HG03135 (cell line): ENCODE data around the gene APPL1.

Source experiments
- ATAC-seq: cut with Tn5 transposase; IDR thresholded peaks from one replicate; pipeline ENCODE4 v1.9.1; 2021; ENCODE audit warnings: mild to moderate bottlenecking, moderate library complexity; ENCODE audit not compliant: unreplicated experiment

Gene APPL1, protein sequence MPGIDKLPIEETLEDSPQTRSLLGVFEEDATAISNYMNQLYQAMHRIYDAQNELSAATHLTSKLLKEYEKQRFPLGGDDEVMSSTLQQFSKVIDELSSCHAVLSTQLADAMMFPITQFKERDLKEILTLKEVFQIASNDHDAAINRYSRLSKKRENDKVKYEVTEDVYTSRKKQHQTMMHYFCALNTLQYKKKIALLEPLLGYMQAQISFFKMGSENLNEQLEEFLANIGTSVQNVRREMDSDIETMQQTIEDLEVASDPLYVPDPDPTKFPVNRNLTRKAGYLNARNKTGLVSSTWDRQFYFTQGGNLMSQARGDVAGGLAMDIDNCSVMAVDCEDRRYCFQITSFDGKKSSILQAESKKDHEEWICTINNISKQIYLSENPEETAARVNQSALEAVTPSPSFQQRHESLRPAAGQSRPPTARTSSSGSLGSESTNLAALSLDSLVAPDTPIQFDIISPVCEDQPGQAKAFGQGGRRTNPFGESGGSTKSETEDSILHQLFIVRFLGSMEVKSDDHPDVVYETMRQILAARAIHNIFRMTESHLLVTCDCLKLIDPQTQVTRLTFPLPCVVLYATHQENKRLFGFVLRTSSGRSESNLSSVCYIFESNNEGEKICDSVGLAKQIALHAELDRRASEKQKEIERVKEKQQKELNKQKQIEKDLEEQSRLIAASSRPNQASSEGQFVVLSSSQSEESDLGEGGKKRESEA

DNA sequence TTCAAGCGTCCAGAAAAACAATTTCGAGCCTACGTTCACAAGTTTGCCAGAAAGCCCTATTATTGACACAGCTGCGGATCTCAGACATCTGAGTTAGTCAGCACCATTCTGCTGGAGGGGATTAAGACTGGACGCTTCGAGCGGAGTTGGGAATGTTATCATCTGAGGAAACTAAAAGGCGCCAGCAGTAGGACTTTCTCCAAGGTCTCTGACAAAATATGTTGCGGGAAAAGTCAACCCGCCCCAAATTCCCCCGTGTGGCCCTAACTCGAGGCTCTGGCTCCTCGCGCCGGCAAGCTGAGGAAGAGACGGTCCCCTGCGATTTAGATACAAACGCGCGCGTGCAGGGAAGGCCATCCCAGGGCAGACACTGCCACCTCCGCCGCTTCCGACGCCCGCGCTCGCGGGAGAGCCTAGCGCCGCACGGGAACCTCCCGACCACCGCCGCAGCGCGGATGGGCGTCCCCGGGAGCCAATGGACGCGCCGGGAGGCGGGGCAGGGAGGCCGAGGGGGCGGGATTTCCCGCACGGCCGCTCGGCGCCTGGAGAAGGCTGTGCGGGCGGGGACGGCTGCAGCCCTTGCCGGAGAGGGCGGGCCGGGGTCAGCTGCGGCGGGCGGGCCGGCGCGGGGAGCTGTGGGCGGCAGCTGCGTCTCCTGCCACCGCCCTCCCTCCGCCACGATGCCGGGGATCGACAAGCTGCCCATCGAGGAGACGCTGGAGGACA, at the start of gene APPL1:
TSS of gene APPL1 (plus strand) at position 526 of the 726 bp plus-strand sequence. CDS start at position 681, 155 bp downstream.
- ATAC-seq, result peak; percentile 93

- ATAC-seq, result no peak
These were observed 47.7 kb upstream of the APPL1 start for GRCh38 chr3:57179580-57180410.

DNA sequence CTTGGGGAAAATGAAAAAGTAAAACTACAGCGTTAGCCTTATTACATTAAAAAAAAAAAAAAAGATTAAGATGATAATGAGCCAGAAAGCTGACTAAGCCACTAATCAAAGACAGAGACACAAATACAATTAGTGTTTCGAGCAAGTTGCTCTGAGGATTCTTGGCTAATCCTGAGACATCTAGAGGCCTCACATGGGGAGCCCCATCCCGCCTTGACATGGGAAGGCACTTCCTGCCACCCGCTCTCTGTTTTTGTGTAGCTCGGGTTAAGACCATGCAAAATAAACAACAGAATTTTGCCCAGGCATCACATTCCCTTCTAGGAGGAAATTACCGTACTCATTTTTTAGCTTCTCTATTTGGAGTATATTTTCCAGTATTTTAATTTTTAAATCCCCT, 43.0 kb upstream of the APPL1 start:
- ATAC-seq, result no peak

GRCh38 chr3:57192028-57192427, 35.5 kb upstream of the APPL1 start:
- no peak for ATAC-seq

DNA sequence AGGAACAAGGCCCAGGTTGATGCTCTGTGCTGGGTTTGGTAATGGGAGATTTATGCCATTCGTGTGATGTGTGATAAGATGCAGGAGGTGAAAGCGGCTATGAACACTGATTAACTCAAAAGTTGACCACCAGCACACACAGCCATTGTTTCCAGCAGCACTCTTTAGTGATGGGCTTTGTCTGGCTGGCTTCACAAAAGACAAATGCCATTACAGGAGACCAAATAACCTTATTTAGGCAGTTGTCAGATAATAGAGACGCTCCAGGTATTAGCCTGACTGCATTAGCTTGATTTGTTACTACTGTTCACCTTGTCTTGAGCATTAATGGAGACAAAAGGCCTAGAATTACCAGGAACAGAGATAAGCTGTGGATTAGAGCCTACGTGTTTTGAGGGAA, 32.9 kb upstream of the APPL1 start:
- ATAC-seq, result no peak

- ATAC-seq, result no peak
These were observed 27.6 kb upstream of the APPL1 start, which contains the start of gene HESX1 for GRCh38 chr3:57199895-57200297. Gene HESX1, minus strand, starts transcription at chr3:57199978. Its CDS starts 60 bp downstream, at chr3:57199918.

DNA sequence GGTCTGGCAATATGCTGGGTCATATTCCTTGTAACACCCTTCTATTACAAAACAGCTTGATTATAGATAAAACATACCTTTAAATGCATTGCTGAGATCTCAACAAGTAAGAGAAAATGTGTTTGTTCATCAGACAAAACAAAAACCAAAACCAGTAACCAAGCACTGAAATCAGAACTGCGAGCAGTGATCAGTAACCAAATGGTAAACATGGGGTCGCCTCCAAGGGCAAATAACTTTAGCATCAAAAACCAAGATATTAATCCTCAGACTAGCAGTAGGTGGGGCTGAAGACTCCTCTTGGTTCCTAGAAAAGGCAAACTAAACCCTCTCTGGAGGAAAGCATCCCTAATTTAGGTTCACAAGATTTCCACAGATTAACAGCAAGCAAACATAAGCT, 21.1 kb upstream of the APPL1 start:
- no peak for ATAC-seq

- ATAC-seq, result no peak
These were observed 5.6 kb upstream of the APPL1 start for GRCh38 chr3:57221883-57222282.

- ATAC-seq, result no peak
These were observed 2.7 kb upstream of the APPL1 start for GRCh38 chr3:57224856-57225255.

DNA sequence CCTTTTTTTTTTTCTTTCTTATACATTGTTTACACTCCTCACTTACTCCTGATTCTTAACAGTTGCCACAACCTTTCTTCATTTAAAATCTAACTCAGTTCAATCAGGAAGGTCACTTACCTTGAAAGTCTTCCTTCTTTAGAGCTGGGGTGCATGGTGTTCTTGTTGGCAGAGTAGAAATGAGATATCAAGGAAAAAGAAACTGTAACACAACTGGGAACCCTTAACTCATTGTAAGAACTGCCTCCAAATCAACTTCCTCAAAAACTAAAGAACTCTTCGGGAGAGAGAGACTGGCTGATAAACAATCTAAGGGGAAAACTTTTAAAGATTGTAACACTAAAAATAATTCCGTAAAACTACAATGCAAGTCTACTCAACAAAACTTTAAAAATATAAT, 1.4 kb upstream of the APPL1 start:
- no peak for ATAC-seq

DNA sequence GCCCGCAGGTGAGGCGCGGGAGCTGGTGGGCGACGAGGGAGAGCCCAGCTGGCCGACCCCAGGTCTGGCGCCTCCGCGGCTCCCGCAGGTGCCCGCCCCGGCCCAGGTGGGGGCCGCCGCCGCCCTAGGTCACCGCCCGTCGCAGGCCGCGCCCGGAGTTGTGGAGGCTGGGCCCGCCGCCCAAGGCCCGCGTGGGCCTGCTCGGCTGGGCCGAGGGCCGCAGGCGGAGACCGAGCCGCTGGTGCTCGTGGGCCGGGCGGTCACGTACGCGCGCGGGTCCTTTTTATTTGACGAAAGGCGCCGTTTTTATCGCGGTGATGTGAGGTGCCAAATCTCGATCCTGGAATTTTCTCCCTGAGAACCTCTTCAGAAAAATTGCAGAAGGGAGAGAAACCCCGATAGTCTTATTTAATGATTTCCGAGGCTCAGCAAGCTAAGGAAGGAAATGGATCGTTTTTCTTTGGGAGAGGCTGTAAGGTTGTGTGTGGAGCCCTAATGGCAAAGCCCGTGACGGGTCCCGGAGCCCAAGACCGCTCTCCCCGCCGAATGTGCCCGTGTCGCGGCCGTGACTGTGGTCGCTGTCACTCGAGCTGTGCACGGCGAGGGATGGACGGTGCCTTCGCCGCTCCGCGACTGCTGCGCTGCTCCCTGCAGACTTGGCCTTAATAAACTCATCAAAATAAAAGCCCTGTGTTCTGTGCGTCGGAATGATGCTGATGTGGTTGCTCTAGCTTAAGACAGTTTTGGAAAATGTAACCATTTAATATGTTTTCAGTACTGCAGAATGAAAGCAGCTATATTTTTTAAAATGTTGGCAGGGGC, 612 bp downstream of the APPL1 start:
- ATAC-seq, result peak; percentile 35

GRCh38 chr3:57230006-57230405, 2.5 kb downstream of the APPL1 start:
- no peak for ATAC-seq

GRCh38 chr3:57233799-57234198, 6.3 kb downstream of the APPL1 start:
- ATAC-seq, result no peak

GRCh38 chr3:57234613-57235575, 7.4 kb downstream of the APPL1 start:
- no peak for ATAC-seq

DNA sequence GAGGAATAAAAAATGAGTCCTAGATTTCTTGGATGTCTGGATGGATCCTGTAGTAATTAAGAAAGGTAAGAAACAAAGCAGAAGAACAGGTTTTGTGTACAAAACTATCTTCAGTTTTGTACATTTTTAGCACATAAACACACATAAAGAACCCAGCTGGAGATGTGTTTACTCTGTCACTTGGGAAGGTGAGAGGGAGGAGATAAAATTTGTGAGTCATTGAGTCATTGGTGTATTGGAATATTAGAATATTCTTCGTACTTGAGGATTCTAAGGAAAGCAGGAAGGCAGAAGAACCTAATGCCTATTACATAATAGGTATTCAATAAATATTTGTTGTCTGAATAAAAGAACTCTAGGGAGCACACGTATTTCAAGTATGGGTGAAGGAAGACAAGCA, 17.4 kb downstream of the APPL1 start:
- ATAC-seq, result no peak

GRCh38 chr3:57252404-57252803, 24.9 kb downstream of the APPL1 start:
- ATAC-seq, result no peak

DNA sequence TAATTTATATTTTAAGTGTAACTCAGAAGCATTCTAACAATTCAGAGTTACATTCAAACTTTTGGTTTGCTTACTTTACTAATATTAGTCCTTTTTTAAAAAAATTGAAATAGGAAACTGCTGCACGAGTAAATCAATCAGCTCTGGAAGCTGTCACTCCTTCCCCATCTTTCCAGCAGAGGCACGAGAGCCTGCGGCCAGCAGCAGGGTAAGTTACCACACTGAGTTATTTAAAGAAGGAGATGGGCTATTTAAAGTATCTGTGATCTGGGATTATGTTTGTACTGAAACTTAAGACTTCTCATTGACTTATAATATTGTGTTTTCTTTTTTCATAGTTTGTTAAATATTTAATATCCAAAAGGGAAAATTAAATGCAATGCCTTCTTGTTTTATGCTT, 29.3 kb downstream of the APPL1 start:
- no peak for ATAC-seq

GRCh38 chr3:57257678-57258077, 30.1 kb downstream of the APPL1 start:
- no peak for ATAC-seq

- no peak for ATAC-seq
These were observed 33.6 kb downstream of the APPL1 start for GRCh38 chr3:57261119-57261518.
